Endothelial cell of hepatic sinusoid (primary cell): ENCODE data around the gene TMED4.

Experiments
- in situ Hi-C: cut with HindIII; loops from 2 replicates; pipeline ENCODE4 v1.10.0; 2017; ENCODE audit warnings: low sequenced_read_pairs

The TMED4 gene

GRCh38 chr7:44608916-44609648 is 27.1 kb upstream of the TMED4 start:
- in situ Hi-C loops: no loop called here

GRCh38 chr7:44607141-44608068 is 25.4 kb upstream of the TMED4 start:
- in situ Hi-C loops: no loop called here

- in situ Hi-C loops: no loop called here
These were observed 24.5 kb upstream of the TMED4 start, which contains the start of gene OGDH for GRCh38 chr7:44606341-44607140. Gene OGDH (plus strand): TSS chr7:44606627. CDS start chr7:44624344, 17,717 bp downstream.

GRCh38 chr7:44604941-44605340 is 22.9 kb upstream of the TMED4 start:
- in situ Hi-C loops: no loop called here

GRCh38 chr7:44603193-44603592 is 21.2 kb upstream of the TMED4 start:
- in situ Hi-C loops: no loop called here

- in situ Hi-C loops: no loop called here
These were observed 20.5 kb upstream of the TMED4 start for GRCh38 chr7:44602576-44602910.

- in situ Hi-C loops: loop anchor here (25.0 kb wide), 1 partner anchor 213 kb away; no protein-coding TSS in a partner anchor
These were observed 17.2 kb upstream of the TMED4 start for GRCh38 chr7:44599222-44599621.

- in situ Hi-C loops: loop anchor here (25.0 kb wide), 1 partner anchor 215 kb away; no protein-coding TSS in a partner anchor
These were observed 15.2 kb upstream of the TMED4 start for GRCh38 chr7:44597181-44597580.

- in situ Hi-C loops: loop anchor here (25.0 kb wide), 1 partner anchor 216 kb away; no protein-coding TSS in a partner anchor
These were observed 14.1 kb upstream of the TMED4 start for GRCh38 chr7:44595934-44596635.

- in situ Hi-C loops: loop anchor here (25.0 kb wide), 1 partner anchor 221 kb away; no protein-coding TSS in a partner anchor
These were observed 8.9 kb upstream of the TMED4 start for GRCh38 chr7:44590910-44591309.

GRCh38 chr7:44587843-44588711 is 6.0 kb upstream of the TMED4 start:
- in situ Hi-C loops: loop anchor here (25.0 kb wide), 1 partner anchor 224 kb away; no protein-coding TSS in a partner anchor

- in situ Hi-C loops: loop anchor here (25.0 kb wide), 1 partner anchor 229 kb away; no protein-coding TSS in a partner anchor
These were observed 1.3 kb upstream of the TMED4 start for GRCh38 chr7:44583146-44583865.

- in situ Hi-C loops: loop anchor here (25.0 kb wide), 1 partner anchor 231 kb away; no protein-coding TSS in a partner anchor
These were observed 819 bp downstream of the TMED4 start for GRCh38 chr7:44580945-44581878.

GRCh38 chr7:44576228-44576627 is 5.8 kb downstream of the TMED4 start:
- in situ Hi-C loops: loop anchor here (25.0 kb wide), 1 partner anchor 236 kb away; no protein-coding TSS in a partner anchor

- in situ Hi-C loops: loop anchor here (25.0 kb wide), 1 partner anchor 237 kb away; no protein-coding TSS in a partner anchor
These were observed 7.0 kb downstream of the TMED4 start for GRCh38 chr7:44575054-44575453.

GRCh38 chr7:44574287-44574872 is 7.7 kb downstream of the TMED4 start:
- in situ Hi-C loops: loop anchor here (25.0 kb wide), 1 partner anchor 362 kb away; the partner anchor contains the start of gene YKT6
